Adrenal gland (tissue), 5 donors: ENCODE data around the gene G6PD.

ENCODE experiments used
- POLR2A ChIP-seq, 2 donors: fragments of 450-650 bp; IDR thresholded peaks; one replicate each; pipeline ENCODE4 v1.6.1; 2017; ENCODE audit warnings: antibody characterized with exemption in 2 of 2, mild to moderate bottlenecking in 2 of 2, moderate library complexity in 1 of 2
- TF ChIP-seq, protein P1 (sequence below), 6 experiments: fragments of 450-650 bp in 4 of 6; fragments of 200-600 bp in 2 of 6; sonication (generic) in 1 of 6; IDR thresholded peaks; 1 replicate in 5 of 6; 2 replicates in 1 of 6; pipeline versions ENCODE4 v1.5.1 to v1.8.0; 2016 to 2021; ENCODE audit warnings: antibody characterized with exemption in 6 of 6, mild to moderate bottlenecking in 2 of 6, moderate library complexity in 1 of 6
- donor health status: DM: no; HTN: no; CAD: no.

DNA sequence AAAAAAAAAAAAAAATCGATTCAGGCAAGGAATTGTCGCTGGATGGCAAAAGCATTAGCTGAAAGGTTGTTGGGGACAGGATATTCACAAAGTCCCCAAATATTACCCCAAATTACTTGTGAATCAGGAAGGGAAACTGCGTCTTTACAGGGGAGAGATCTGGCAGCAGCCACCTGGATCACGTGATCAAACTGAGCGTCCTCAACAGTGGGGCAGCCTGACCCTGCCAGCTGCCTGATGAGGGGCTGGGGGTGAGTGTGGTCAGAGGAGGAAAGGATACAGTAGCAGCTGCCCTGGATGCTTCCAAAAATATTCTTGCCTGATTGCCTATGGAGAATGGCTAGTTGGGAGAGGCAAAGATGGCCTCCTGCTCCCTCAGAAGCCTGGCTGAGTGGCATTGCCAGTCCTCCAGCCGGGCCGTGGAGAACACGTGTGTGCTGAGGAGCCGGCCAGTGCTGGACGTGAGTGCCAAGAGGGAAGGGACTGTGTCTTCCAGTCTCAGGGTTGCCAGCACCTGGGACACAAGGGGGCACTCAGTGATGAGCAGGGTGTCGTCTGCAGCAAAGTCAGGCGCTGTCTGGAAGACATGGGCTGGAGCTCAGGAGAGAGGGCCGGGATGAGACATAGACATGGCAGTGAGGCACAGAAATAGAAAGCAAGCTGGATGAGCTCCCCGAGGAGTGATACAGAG lies 64.6 kb downstream of the G6PD start:
- TF ChIP-seq, protein P1, sequence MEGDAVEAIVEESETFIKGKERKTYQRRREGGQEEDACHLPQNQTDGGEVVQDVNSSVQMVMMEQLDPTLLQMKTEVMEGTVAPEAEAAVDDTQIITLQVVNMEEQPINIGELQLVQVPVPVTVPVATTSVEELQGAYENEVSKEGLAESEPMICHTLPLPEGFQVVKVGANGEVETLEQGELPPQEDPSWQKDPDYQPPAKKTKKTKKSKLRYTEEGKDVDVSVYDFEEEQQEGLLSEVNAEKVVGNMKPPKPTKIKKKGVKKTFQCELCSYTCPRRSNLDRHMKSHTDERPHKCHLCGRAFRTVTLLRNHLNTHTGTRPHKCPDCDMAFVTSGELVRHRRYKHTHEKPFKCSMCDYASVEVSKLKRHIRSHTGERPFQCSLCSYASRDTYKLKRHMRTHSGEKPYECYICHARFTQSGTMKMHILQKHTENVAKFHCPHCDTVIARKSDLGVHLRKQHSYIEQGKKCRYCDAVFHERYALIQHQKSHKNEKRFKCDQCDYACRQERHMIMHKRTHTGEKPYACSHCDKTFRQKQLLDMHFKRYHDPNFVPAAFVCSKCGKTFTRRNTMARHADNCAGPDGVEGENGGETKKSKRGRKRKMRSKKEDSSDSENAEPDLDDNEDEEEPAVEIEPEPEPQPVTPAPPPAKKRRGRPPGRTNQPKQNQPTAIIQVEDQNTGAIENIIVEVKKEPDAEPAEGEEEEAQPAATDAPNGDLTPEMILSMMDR (IDR thresholded peaks at IDR 0.05), result no peak
- no peak for TF ChIP-seq POLR2A (IDR thresholded peaks at IDR 0.05)
